NCI-H187 treated with DMSO at 0.1 percent for 48 hours (cell line): ENCODE measurements around the gene LRRTM4.
"Not testable (repeated sequence)": the region's sequence is repeated elsewhere in the genome, so short reads cannot be mapped to it uniquely, and the experiment has no call there.

Experiments
- DNase-seq: peaks from one replicate; lab custom pipeline; 2025; lab: John Stamatoyannopoulos, UW

LRRTM4 gene

GRCh38 chr2:76862901-76863300 is 659.3 kb downstream of the LRRTM4 start:
- DNase-seq, result no peak

GRCh38 chr2:76861708-76862107 is 660.5 kb downstream of the LRRTM4 start:
- no peak for DNase-seq

- peak; percentile 80 for DNase-seq
These were observed 671.2 kb downstream of the LRRTM4 start for GRCh38 chr2:76851000-76851399.

GRCh38 chr2:76849086-76849485 is 673.1 kb downstream of the LRRTM4 start:
- DNase-seq, result no peak

GRCh38 chr2:76839826-76840225 is 682.4 kb downstream of the LRRTM4 start:
- DNase-seq, result no peak

- DNase-seq, result no peak
These were observed 692.6 kb downstream of the LRRTM4 start for GRCh38 chr2:76829374-76830234.

- DNase-seq, result no peak
These were observed 695.5 kb downstream of the LRRTM4 start for GRCh38 chr2:76826691-76827090.

GRCh38 chr2:76825140-76825970 is 696.8 kb downstream of the LRRTM4 start:
- no peak for DNase-seq

- DNase-seq, result no peak
These were observed 700.4 kb downstream of the LRRTM4 start for GRCh38 chr2:76821731-76822130.

- no peak for DNase-seq
These were observed 709.1 kb downstream of the LRRTM4 start for GRCh38 chr2:76813084-76813483.

GRCh38 chr2:76812156-76812555 is 710.0 kb downstream of the LRRTM4 start:
- no peak for DNase-seq

GRCh38 chr2:76809136-76809535 is 713.0 kb downstream of the LRRTM4 start:
- no peak for DNase-seq

GRCh38 chr2:76808732-76809131 is 713.4 kb downstream of the LRRTM4 start:
- no peak for DNase-seq

GRCh38 chr2:76793647-76794334 is 728.4 kb downstream of the LRRTM4 start:
- DNase-seq, result no peak

GRCh38 chr2:76781313-76781712 is 740.9 kb downstream of the LRRTM4 start:
- DNase-seq, result not testable (repeated sequence)

- DNase-seq, result no peak
These were observed 758.9 kb downstream of the LRRTM4 start for GRCh38 chr2:76763276-76763675.

GRCh38 chr2:76760367-76760704 is 761.8 kb downstream of the LRRTM4 start:
- no peak for DNase-seq

GRCh38 chr2:76759634-76760366 is 762.4 kb downstream of the LRRTM4 start:
- no peak for DNase-seq

GRCh38 chr2:76752506-76752905 is 769.7 kb downstream of the LRRTM4 start:
- DNase-seq, result peak; percentile 98

GRCh38 chr2:76749858-76750257 is 772.3 kb downstream of the LRRTM4 start:
- no peak for DNase-seq

GRCh38 chr2:76748581-76749296 is 773.4 kb downstream of the LRRTM4 start:
- DNase-seq, result no peak
